ENCODE data around the gene POLR3E.
"Not testable (repeated sequence)": the region's sequence is repeated elsewhere in the genome, so short reads cannot be mapped to it uniquely, and the experiment has no call there.

The POLR3E gene

GRCh38 chr16:22360963-22361659 lies 63.9 kb downstream of the POLR3E start:
- no peak for DNase-seq (ENCODE audit: low read depth in 2 of 2)

- no peak for DNase-seq (ENCODE audit: low read depth in 2 of 2)
Measured at GRCh38 chr16:22364241-22364640, 67.0 kb downstream of the POLR3E start.

- no peak for DNase-seq (ENCODE audit: low read depth in 2 of 2)
Measured at GRCh38 chr16:22366371-22366770, 69.2 kb downstream of the POLR3E start.

GRCh38 chr16:22366889-22367288 lies 69.7 kb downstream of the POLR3E start:
- DNase-seq (ENCODE audit: low read depth in 2 of 2), result no peak

- not testable (repeated sequence) for DNase-seq (ENCODE audit: low read depth in 2 of 2)
Measured at GRCh38 chr16:22368200-22368826, 71.1 kb downstream of the POLR3E start.

GRCh38 chr16:22369221-22369811 lies 72.1 kb downstream of the POLR3E start:
- no peak for DNase-seq (ENCODE audit: low read depth in 2 of 2)

GRCh38 chr16:22370038-22370820 lies 73.0 kb downstream of the POLR3E start:
- no peak for DNase-seq (ENCODE audit: low read depth in 2 of 2)

GRCh38 chr16:22372882-22373661 lies 75.9 kb downstream of the POLR3E start:
- DNase-seq (ENCODE audit: low read depth in 2 of 2), result no peak

- DNase-seq (ENCODE audit: low read depth in 2 of 2), result peak; percentile 17 to 31
Measured at GRCh38 chr16:22373662-22374310, 76.6 kb downstream of the POLR3E start.

GRCh38 chr16:22374311-22375116 lies 77.3 kb downstream of the POLR3E start, which contains the start of gene CDR2:
TSS of gene CDR2 (minus strand) at chr16:22374619. CDS start at chr16:22374309, 310 bp downstream.
- DNase-seq (ENCODE audit: low read depth in 2 of 2), result peak; percentile 95 to 96

- no peak for DNase-seq (ENCODE audit: low read depth in 2 of 2)
Measured at GRCh38 chr16:22375117-22375962, 78.1 kb downstream of the POLR3E start.

- DNase-seq (ENCODE audit: low read depth in 2 of 2), result no peak
Measured at GRCh38 chr16:22375963-22376640, 78.9 kb downstream of the POLR3E start.

GRCh38 chr16:22379656-22380055 lies 82.4 kb downstream of the POLR3E start:
- no peak for DNase-seq (ENCODE audit: low read depth in 2 of 2)

GRCh38 chr16:22380529-22380928 lies 83.3 kb downstream of the POLR3E start:
- no peak for DNase-seq (ENCODE audit: low read depth in 2 of 2)

GRCh38 chr16:22381392-22381791 lies 84.2 kb downstream of the POLR3E start:
- no peak for DNase-seq (ENCODE audit: low read depth in 2 of 2)

- no peak for DNase-seq (ENCODE audit: low read depth in 2 of 2)
Measured at GRCh38 chr16:22383827-22384226, 86.6 kb downstream of the POLR3E start.
